Measurements from ENCODE around the gene ZNF382.
"Not testable (repeated sequence)": the region's sequence is repeated elsewhere in the genome, so short reads cannot be mapped to it uniquely, and the experiment has no call there.

The ZNF382 gene

GRCh38 chr19:36605101-36605876 is at the start of gene ZNF382:
TSS of gene ZNF382 (plus strand) at chr19:36605313. CDS start at chr19:36609915, 4,602 bp downstream.
- DNase-seq = peak; percentile 23

- DNase-seq = no peak
Observed at GRCh38 chr19:36564391-36564790, 40.7 kb upstream of the ZNF382 start.

- no peak for DNase-seq
Observed at GRCh38 chr19:36572593-36573019, 32.5 kb upstream of the ZNF382 start.

- DNase-seq = peak; percentile 83
Observed at GRCh38 chr19:36573020-36573894, 31.9 kb upstream of the ZNF382 start, which contains the start of gene ZNF529. TSS of gene ZNF529 (minus strand) at chr19:36573292. CDS start at chr19:36572346, 946 bp downstream.

GRCh38 chr19:36573895-36574720 is 31.0 kb upstream of the ZNF382 start:
- no peak for DNase-seq

- DNase-seq = no peak
Observed at GRCh38 chr19:36574741-36575140, 30.4 kb upstream of the ZNF382 start.

GRCh38 chr19:36577271-36577996 is 27.7 kb upstream of the ZNF382 start:
- no peak for DNase-seq

GRCh38 chr19:36579255-36579654 is 25.9 kb upstream of the ZNF382 start:
- no peak for DNase-seq

- not testable (repeated sequence) for DNase-seq
Observed at GRCh38 chr19:36602681-36603080, 2.4 kb upstream of the ZNF382 start.

GRCh38 chr19:36604656-36605100 is 435 bp upstream of the ZNF382 start:
- peak; percentile 7 for DNase-seq

- DNase-seq = peak; percentile 14
Observed at GRCh38 chr19:36605877-36606478, 865 bp downstream of the ZNF382 start.

GRCh38 chr19:36627057-36627456 is 21.9 kb downstream of the ZNF382 start:
- DNase-seq = no peak

- no peak for DNase-seq
Observed at GRCh38 chr19:36635342-36635741, 30.2 kb downstream of the ZNF382 start.

GRCh38 chr19:36638862-36639510 is 33.9 kb downstream of the ZNF382 start:
- DNase-seq = no peak

- DNase-seq = no peak
Observed at GRCh38 chr19:36646746-36647145, 41.6 kb downstream of the ZNF382 start.

GRCh38 chr19:36652958-36653357 is 47.8 kb downstream of the ZNF382 start:
- DNase-seq = no peak

GRCh38 chr19:36665832-36666231 is 60.7 kb downstream of the ZNF382 start:
- DNase-seq = no peak

GRCh38 chr19:36668646-36669045 is 63.5 kb downstream of the ZNF382 start:
- no peak for DNase-seq

GRCh38 chr19:36672368-36672767 is 67.3 kb downstream of the ZNF382 start:
- DNase-seq = no peak

- DNase-seq = no peak
Observed at GRCh38 chr19:36674201-36674600, 69.1 kb downstream of the ZNF382 start.

GRCh38 chr19:36679455-36679854 is 74.3 kb downstream of the ZNF382 start:
- no peak for DNase-seq

Data from NCI-H1092 treated with DMSO at 0.1 percent for 48 hours (cell line).